Breast epithelium (tissue), 3 donors: ENCODE results near the gene GTPBP4.

Experiments used
- CTCF ChIP-seq, 3 donors: fragments of 450-650 bp; IDR thresholded peaks; one replicate each; pipeline ENCODE4 v1.5.1; 2016 to 2017; ENCODE audit warnings: antibody characterized with exemption in 3 of 3, mild to moderate bottlenecking in 3 of 3, moderate library complexity in 3 of 3
- POLR2A ChIP-seq: fragments of 450-650 bp; IDR thresholded peaks from one replicate; pipeline ENCODE4 v1.6.1; 2016; ENCODE audit warnings: antibody characterized with exemption, mild to moderate bottlenecking, moderate library complexity

- TF ChIP-seq POLR2A: no peak
- TF ChIP-seq CTCF (IDR thresholded peaks at IDR 0.05): no peak
Measured at GRCh38 chr10:1029838-1030237, 41.6 kb downstream of the GTPBP4 start.
